GM21529 (cell line): ENCODE results near the gene DCBLD2.

Source experiments
- ATAC-seq: cut with Tn5 transposase; IDR thresholded peaks from one replicate; pipeline ENCODE4 v1.9.1; 2021; ENCODE audit not compliant: unreplicated experiment

The DCBLD2 gene

GRCh38 chr3:98797905-98798304, 103.6 kb downstream of the DCBLD2 start:
- no peak for ATAC-seq

- ATAC-seq, result no peak
Measured at GRCh38 chr3:98796334-98796733, 105.2 kb downstream of the DCBLD2 start.

GRCh38 chr3:98793971-98794370, 107.5 kb downstream of the DCBLD2 start:
- no peak for ATAC-seq

- ATAC-seq, result no peak
Measured at GRCh38 chr3:98791341-98792325, 109.9 kb downstream of the DCBLD2 start.

- no peak for ATAC-seq
Measured at GRCh38 chr3:98788651-98789050, 112.8 kb downstream of the DCBLD2 start.

- no peak for ATAC-seq
Measured at GRCh38 chr3:98787181-98787580, 114.3 kb downstream of the DCBLD2 start.

- no peak for ATAC-seq
Measured at GRCh38 chr3:98786364-98787006, 115.0 kb downstream of the DCBLD2 start.

- ATAC-seq, result no peak
Measured at GRCh38 chr3:98784666-98785600, 116.6 kb downstream of the DCBLD2 start.

- no peak for ATAC-seq
Measured at GRCh38 chr3:98784042-98784441, 117.5 kb downstream of the DCBLD2 start.

GRCh38 chr3:98782824-98783500, 118.5 kb downstream of the DCBLD2 start:
- no peak for ATAC-seq

- ATAC-seq, result no peak
Measured at GRCh38 chr3:98780343-98780742, 121.2 kb downstream of the DCBLD2 start.

- no peak for ATAC-seq
Measured at GRCh38 chr3:98779541-98780335, 121.8 kb downstream of the DCBLD2 start.

- ATAC-seq, result no peak
Measured at GRCh38 chr3:98778852-98779413, 122.6 kb downstream of the DCBLD2 start.

GRCh38 chr3:98778383-98778782, 123.1 kb downstream of the DCBLD2 start:
- ATAC-seq, result no peak

GRCh38 chr3:98777801-98778220, 123.7 kb downstream of the DCBLD2 start:
- no peak for ATAC-seq

GRCh38 chr3:98777286-98777685, 124.2 kb downstream of the DCBLD2 start:
- ATAC-seq, result no peak

- ATAC-seq, result no peak
Measured at GRCh38 chr3:98776140-98776493, 125.4 kb downstream of the DCBLD2 start.

- ATAC-seq, result no peak
Measured at GRCh38 chr3:98775459-98776139, 125.9 kb downstream of the DCBLD2 start.

- ATAC-seq, result no peak
Measured at GRCh38 chr3:98772022-98772421, 129.5 kb downstream of the DCBLD2 start.
